Measurements from ENCODE around the gene RND2. TPM values are rescaled to one million over a fixed set of nuclear protein-coding genes. Genes with fewer than 3 reads are reported as not detected.
A peak's percentile ranks its signal among the peaks of the same experiment; 100 is the strongest.

Gene RND2
- total and polyA plus RNA-seq, 2 of the 13 experiments (the other 11 are each of a cell fraction or from before 2014, with no cell fraction given), result 0.05 to 0.11 TPM

- TF ChIP-seq EP300 (IDR thresholded peaks at IDR 0.05; ENCODE audit: low read depth in 2 of 2, low read length in 2 of 2) (no peak), EP300 (CRISPR knock-in tag; IDR thresholded peaks at IDR 0.05; ENCODE audit: borderline replicate concordance) (no peak), ZNF704 (CRISPR knock-in tag; IDR thresholded peaks at IDR 0.05; ENCODE audit: borderline replicate concordance) (no peak; the same call in 1 of the 2 replicates), ZNF282 (IDR thresholded peaks at IDR 0.05; ENCODE audit: partially characterized antibody) (no peak), HNRNPK (IDR thresholded peaks at IDR 0.05; ENCODE audit: low read depth, low read length, poor library complexity, severe bottlenecking) (no peak), ZNF230 (CRISPR knock-in tag; IDR thresholded peaks at IDR 0.05) (no peak; the same call in 1 of the 2 replicates), FOXK1 (CRISPR knock-in tag; IDR thresholded peaks at IDR 0.05; ENCODE audit: borderline replicate concordance, low read depth) (no peak), ZNF431 (CRISPR knock-in tag; IDR thresholded peaks at IDR 0.05; ENCODE audit: borderline replicate concordance, low read depth) (peak; percentile 73), ATF2 (CRISPR knock-in tag; IDR thresholded peaks at IDR 0.05) (no peak), RBAK (CRISPR knock-in tag; IDR thresholded peaks at IDR 0.05) (no peak), ZNF142 (CRISPR knock-in tag; IDR thresholded peaks at IDR 0.05) (0 out of 2 replicates have a peak, but pooled peaks have one; percentile 28), ZNF614 (CRISPR knock-in tag; IDR thresholded peaks at IDR 0.05; ENCODE audit: borderline replicate concordance) (0 out of 2 replicates have a peak, but pooled peaks have one; percentile 5), ZSCAN20 (CRISPR knock-in tag; IDR thresholded peaks at IDR 0.05; ENCODE audit: borderline replicate concordance) (0 out of 2 replicates have a peak, but pooled peaks have one; percentile 6), ZNF205 (CRISPR knock-in tag; IDR thresholded peaks at IDR 0.05) (no peak), SALL2 (CRISPR knock-in tag; IDR thresholded peaks at IDR 0.05) (peak; percentile 63; the same call in 1 of the 2 replicates), DMTF1 (CRISPR knock-in tag; IDR thresholded peaks at IDR 0.05) (no peak), TMF1 (CRISPR knock-in tag; IDR thresholded peaks at IDR 0.05; ENCODE audit: low read depth) (no peak), THYN1 (CRISPR knock-in tag; IDR thresholded peaks at IDR 0.05; ENCODE audit: borderline replicate concordance, low read depth) (no peak)
These were observed 44.1 kb upstream of the RND2 start (continued) for GRCh38 chr17:42980766-42981397.

Measured in HepG2 (cell line).